CD4-positive, alpha-beta T cell (primary cell): ENCODE measurements around the gene MDM1. TPM values are rescaled to one million over a fixed set of nuclear protein-coding genes. Genes with fewer than 3 reads are reported as not detected.

Source experiments
- ATAC-seq: fragments of 200-7000 bp; cut with Tn5 transposase; one replicate; pipeline ENCODE4 v1.10.0; 2022; ENCODE audit warnings: mild to moderate bottlenecking; ENCODE audit not compliant: poor library complexity
- CTCF ChIA-PET: fragments of 350-600 bp; sonication (Branson Sonifier 250); formaldehyde crosslinking; loops from one replicate; lab custom pipeline; 2021; ENCODE audit warnings: antibody characterized with exemption, inconsistent platforms; lab: Charles Lee
- POLR2A ChIA-PET: fragments of 350-600 bp; sonication (Branson Sonifier 250); formaldehyde crosslinking; loops from one replicate; lab custom pipeline; 2021; ENCODE audit warnings: antibody characterized with exemption, inconsistent platforms; lab: Charles Lee
- DNase-seq, 14 experiments: peaks; one replicate each; pipeline ENCODE4 v3.0.0-alpha.2; 2013 to 2020; ENCODE audit warnings: mixed read lengths in 2 of 14
- H3K27ac ChIP-seq, 2 donors: one replicate each; pipeline versions ENCODE4 v1.5.1 to v1.7.0; 2013; ENCODE audit warnings: low read length in 2 of 2, low read depth in 1 of 2, mild to moderate bottlenecking in 1 of 2
- H3K27me3 ChIP-seq, 2 experiments: 1 replicate in 1 of 2; 2 replicates in 1 of 2; pipeline versions ENCODE4 v1.6.1 to v1.7.0; 2013; ENCODE audit warnings: low read length in 2 of 2, control low read depth in 1 of 2, mild to moderate bottlenecking in 1 of 2, moderate library complexity in 1 of 2; ENCODE audit not compliant: insufficient read depth in 2 of 2, control insufficient read depth in 1 of 2
- H3K36me3 ChIP-seq: one replicate; pipeline ENCODE4 v1.6.1; 2013; ENCODE audit warnings: low read length, control low read depth; ENCODE audit not compliant: insufficient read depth
- H3K4me1 ChIP-seq: one replicate; pipeline ENCODE4 v1.6.1; 2013; ENCODE audit warnings: low read length, control low read depth; ENCODE audit not compliant: insufficient read depth
- H3K4me3 ChIP-seq: one replicate; pipeline ENCODE4 v1.5.1; 2013; ENCODE audit warnings: mild to moderate bottlenecking, low read length, moderate library complexity
- H3K9me3 ChIP-seq, 2 experiments: 1 replicate in 1 of 2; 2 replicates in 1 of 2; pipeline versions ENCODE4 v1.6.1 to v1.7.0; 2013; ENCODE audit warnings: low read length in 2 of 2, mild to moderate bottlenecking in 2 of 2, control low read depth in 1 of 2, moderate library complexity in 1 of 2; ENCODE audit not compliant: control insufficient read depth in 1 of 2, insufficient read depth in 1 of 2
- H3K27ac Mint-ChIP-seq: one replicate; pipeline ENCODE4 v1.8.0; 2020; ENCODE audit warnings: mixed read lengths
- H3K27me3 Mint-ChIP-seq: one replicate; pipeline ENCODE4 v1.8.0; 2021; ENCODE audit warnings: mixed read lengths
- H3K36me3 Mint-ChIP-seq: one replicate; pipeline ENCODE4 v1.8.0; 2021; ENCODE audit warnings: low read depth, mixed read lengths
- H3K4me1 Mint-ChIP-seq: one replicate; pipeline ENCODE4 v1.8.0; 2021; ENCODE audit warnings: low read depth, mixed read lengths
- H3K4me3 Mint-ChIP-seq: one replicate; pipeline ENCODE4 v1.8.0; 2020; ENCODE audit warnings: mild to moderate bottlenecking, mixed read lengths
- H3K9me3 Mint-ChIP-seq: one replicate; pipeline ENCODE4 v1.8.0; 2020; ENCODE audit warnings: mixed read lengths
- CTCF ChIP-seq: fragments of 200-600 bp; IDR thresholded peaks from one replicate; pipeline ENCODE4 v1.8.0; 2022; ENCODE audit warnings: antibody characterized with exemption, mild to moderate bottlenecking
- intact Hi-C, 2 experiments: fragments of 100-400 bp; cut with DNase I in 1 of 2; cut with micrococcal nuclease in 1 of 2; formaldehyde crosslinking; loops; one replicate each; pipeline versions ENCODE4 v1.15.1 to v1.9.0; 2023 to 2025; cut with DNase I, micrococcal nuclease
- total RNA-seq, 174 experiments: library from RNA in 2 of 174; stranded (reverse) in 2 of 174; gene quantifications; one replicate each; pipeline ENCODE4 v1.2.3 and lab custom pipeline; 2021 to 2026

Gene MDM1
- total RNA-seq, 2 experiments from 2014 or later, result 11.0 to 11.6 TPM

DNA sequence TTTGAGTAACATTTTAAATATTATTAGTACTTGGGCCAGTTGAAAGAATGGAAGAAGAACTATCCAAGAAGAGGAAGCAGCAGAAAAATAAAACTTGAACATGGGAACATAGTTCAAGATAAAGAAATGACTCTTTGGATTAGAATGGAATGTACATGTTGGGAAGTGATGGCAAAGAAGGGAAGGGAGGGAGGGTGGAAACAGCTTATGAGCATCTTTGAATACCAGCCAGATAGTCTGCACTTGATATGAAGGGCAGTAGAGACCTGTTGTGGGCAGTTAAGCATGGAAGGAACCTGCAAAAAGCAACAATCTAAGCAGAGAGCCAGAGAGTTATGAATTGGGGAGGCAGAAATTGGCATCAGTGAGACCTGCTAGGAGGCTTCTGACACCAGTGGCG lies 68.8 kb downstream of the MDM1 start:
- Mint-ChIP-seq H3K4me3 (no peak overlapping the region), H3K9me3 (no peaks in the 10 kb centered on the region), H3K27ac (no peak overlapping the region), H3K27me3 (no peaks in the 10 kb centered on the region), H3K36me3 (no peaks in the 10 kb centered on the region), H3K4me1 (peaks cover 7% of the 10 kb centered on the region)
- H3K27me3 ChIP-seq, result no peaks in the 10 kb centered on the region
- no peak overlapping the region for H3K4me3 ChIP-seq
- CTCF ChIA-PET, result no interaction called here
- no peak overlapping the region for H3K27ac ChIP-seq
- H3K4me1 ChIP-seq, result no peaks in the 10 kb centered on the region
- POLR2A ChIA-PET, result no interaction called here
- intact Hi-C loops, result no loop called here
- ATAC-seq, result no peak
- no peaks in the 10 kb centered on the region for H3K36me3 ChIP-seq
- H3K9me3 ChIP-seq, result no peaks in the 10 kb centered on the region
- no peak for TF ChIP-seq CTCF
- DNase-seq, result no peak

DNA sequence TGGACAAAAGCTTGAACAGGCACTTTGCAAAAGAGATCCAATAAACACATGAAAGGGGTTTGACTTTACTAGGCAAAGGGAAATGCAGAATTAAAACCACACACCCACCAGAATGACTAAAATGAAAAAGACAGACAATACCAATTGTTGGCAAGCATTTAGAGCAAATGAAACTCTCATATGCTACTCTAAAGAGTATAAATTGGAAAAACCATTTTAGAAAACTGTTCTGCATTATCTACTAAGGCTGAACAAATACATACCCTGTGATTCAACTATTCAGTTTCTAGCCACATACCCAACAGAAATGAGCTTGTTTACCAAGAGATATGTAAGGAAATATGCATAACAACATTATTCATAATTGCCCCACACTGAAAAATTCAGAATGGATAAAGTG lies 70.3 kb downstream of the MDM1 start:
- intact Hi-C loops, result no loop called here

DNA sequence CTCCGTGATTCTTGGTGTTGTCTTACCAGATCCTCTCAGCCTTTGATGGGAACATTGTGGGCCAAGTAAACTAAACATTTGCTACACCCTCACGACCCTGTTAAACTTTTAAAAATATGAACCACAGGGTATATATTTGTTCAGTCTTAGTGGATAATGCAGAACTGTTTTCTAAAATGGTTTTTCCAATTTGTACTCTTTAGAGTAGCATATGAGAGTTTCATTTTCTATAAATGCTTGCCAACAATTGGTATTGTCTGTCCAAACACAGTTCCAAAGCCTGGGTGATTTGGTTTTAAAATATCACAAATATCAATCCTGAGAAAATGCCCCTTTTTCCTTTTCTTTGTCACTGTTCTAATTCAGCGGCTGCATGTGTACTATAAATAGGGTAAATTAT lies 72.0 kb downstream of the MDM1 start:
- no peaks in the 10 kb centered on the region for H3K27me3 Mint-ChIP-seq
- H3K27ac ChIP-seq, result no peak overlapping the region
- no peaks in the 10 kb centered on the region for H3K9me3 ChIP-seq
- H3K9me3 Mint-ChIP-seq, result no peaks in the 10 kb centered on the region
- ATAC-seq (no peak), DNase-seq (no peak)
- H3K4me3 ChIP-seq, result no peak overlapping the region
- no peaks in the 10 kb centered on the region for H3K4me1 ChIP-seq
- H3K36me3 ChIP-seq, result no peaks in the 10 kb centered on the region
- H3K4me1 Mint-ChIP-seq, result peaks cover 7% of the 10 kb centered on the region
- no peaks in the 10 kb centered on the region for H3K36me3 Mint-ChIP-seq
- POLR2A ChIA-PET, result no interaction called here
- CTCF ChIA-PET, result no interaction called here
- H3K27ac Mint-ChIP-seq, result no peak overlapping the region
- intact Hi-C loops, result no loop called here
- H3K4me3 Mint-ChIP-seq, result no peak overlapping the region
- TF ChIP-seq CTCF, result no peak
- no peaks in the 10 kb centered on the region for H3K27me3 ChIP-seq

More for the DNA sequence above, 70.3 kb downstream of the MDM1 start:
- Mint-ChIP-seq H3K27ac (no peak overlapping the region), H3K36me3 (no peaks in the 10 kb centered on the region), H3K4me3 (no peak overlapping the region), H3K4me1 (peaks cover 7% of the 10 kb centered on the region), H3K27me3 (no peaks in the 10 kb centered on the region), H3K9me3 (no peaks in the 10 kb centered on the region)
- TF ChIP-seq CTCF, result no peak
- Histone ChIP-seq H3K27me3 (no peaks in the 10 kb centered on the region), H3K4me1 (no peaks in the 10 kb centered on the region), H3K27ac (no peak overlapping the region), H3K9me3 (no peaks in the 10 kb centered on the region), H3K4me3 (no peak overlapping the region), H3K36me3 (no peaks in the 10 kb centered on the region)
- DNase-seq (no peak), ATAC-seq (no peak)
- ChIA-PET POLR2A (no interaction called here), CTCF (no interaction called here)
